ENCODE results near the gene KDM5B. TPM values are rescaled to one million over a fixed set of nuclear protein-coding genes. Genes with fewer than 3 reads are reported as not detected.

Gene KDM5B
- total and polyA plus RNA-seq, 8 donors: 7.3 to 47.0 (median 22.9) TPM

DNA sequence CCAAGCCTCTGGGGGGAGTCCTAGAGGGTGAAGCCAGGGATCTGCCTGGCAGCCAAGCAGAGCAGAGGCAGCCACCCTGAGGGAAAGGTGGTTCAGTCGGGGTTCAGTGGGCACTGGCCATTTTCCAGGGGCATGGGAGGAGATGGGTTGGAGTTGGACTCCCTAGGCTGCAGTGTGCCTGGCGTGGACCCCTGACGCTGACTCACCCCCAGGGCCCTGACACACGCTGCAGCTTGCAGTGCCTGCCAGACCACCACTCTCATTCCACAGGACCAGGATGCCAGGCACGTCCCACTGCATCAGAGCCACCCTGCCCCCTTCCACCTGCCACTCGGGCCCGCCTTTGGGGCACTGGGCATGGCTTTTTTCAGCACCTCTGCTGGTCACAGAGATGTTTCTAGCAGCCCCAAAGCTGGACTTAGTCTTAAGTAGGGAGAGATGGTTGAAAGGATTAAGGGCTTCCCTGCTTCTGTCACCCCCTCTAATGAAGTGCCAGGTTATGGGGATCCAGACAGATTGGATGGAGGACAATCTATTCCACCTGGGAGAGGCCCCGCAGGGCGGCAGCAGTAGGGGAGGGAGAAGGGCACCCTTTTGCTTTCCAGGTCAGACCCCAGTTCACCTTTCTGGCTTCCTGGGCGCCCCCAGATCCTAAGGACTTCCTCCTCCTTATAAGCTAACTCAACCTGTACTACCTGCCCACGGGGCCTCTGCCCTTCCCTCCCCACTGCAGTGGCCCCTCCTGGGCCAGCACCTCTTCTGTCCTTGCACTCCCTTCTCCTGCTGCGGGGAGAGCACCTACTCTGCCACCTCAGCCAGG lies 99.6 kb downstream of the KDM5B start:
- intact Hi-C loops (cut with DNase I): no loop called here
- no peaks in the 10 kb centered on the region for H3K9me3 ChIP-seq
- peaks cover 0 to 15% (median 2%) of the 10 kb centered on the region in 4 donors for H3K27me3 ChIP-seq
- ATAC-seq: no peak
- H3K27ac ChIP-seq: no peak overlapping the region
- peaks cover 0 to 12% (median 5%) of the 10 kb centered on the region in 3 donors for H3K4me1 ChIP-seq
- DNase-seq: no peak
- TF ChIP-seq, protein P1, sequence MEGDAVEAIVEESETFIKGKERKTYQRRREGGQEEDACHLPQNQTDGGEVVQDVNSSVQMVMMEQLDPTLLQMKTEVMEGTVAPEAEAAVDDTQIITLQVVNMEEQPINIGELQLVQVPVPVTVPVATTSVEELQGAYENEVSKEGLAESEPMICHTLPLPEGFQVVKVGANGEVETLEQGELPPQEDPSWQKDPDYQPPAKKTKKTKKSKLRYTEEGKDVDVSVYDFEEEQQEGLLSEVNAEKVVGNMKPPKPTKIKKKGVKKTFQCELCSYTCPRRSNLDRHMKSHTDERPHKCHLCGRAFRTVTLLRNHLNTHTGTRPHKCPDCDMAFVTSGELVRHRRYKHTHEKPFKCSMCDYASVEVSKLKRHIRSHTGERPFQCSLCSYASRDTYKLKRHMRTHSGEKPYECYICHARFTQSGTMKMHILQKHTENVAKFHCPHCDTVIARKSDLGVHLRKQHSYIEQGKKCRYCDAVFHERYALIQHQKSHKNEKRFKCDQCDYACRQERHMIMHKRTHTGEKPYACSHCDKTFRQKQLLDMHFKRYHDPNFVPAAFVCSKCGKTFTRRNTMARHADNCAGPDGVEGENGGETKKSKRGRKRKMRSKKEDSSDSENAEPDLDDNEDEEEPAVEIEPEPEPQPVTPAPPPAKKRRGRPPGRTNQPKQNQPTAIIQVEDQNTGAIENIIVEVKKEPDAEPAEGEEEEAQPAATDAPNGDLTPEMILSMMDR (IDR thresholded peaks at IDR 0.05): no peak
- no peak overlapping the region for H3K4me3 ChIP-seq
- 58 to 61% methylated on average over 12 of the region's 12 CpGs for WGBS, 2 donors
- H3K36me3 ChIP-seq: no peaks in the 10 kb centered on the region
- FAIRE-seq: no peak

DNA sequence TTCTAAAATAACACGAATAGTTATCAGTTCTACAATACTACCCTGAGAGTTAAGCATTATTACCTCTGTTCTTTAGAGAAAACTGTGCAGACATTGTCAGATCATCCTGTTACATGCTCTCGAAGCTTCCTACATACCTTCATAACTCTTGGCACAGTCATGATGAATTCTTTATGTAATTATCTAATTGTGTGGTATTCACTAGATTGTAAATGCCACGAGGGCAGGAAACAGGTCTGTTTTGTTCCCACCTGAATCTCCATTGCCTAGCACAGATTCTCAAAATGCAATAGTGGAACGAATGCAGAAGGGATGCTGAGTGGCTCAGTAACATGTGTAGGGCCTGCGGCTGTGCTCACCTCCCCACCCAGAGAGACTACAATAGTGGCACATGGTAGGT lies 101.4 kb downstream of the KDM5B start:
- H3K36me3 ChIP-seq: no peaks in the 10 kb centered on the region
- FAIRE-seq (no peak), ATAC-seq (no peak), DNase-seq (no peak)
- peaks cover 0 to 12% (median 5%) of the 10 kb centered on the region in 3 donors for H3K4me1 ChIP-seq
- no peak overlapping the region for H3K27ac ChIP-seq
- 62 to 69% methylated on average over 5 of the region's 5 CpGs for WGBS, 2 donors
- no peak overlapping the region for H3K4me3 ChIP-seq
- TF ChIP-seq, protein P1 (IDR thresholded peaks at IDR 0.05): no peak
- peaks cover 0 to 15% (median 2%) of the 10 kb centered on the region in 4 donors for H3K27me3 ChIP-seq
- H3K9me3 ChIP-seq: no peaks in the 10 kb centered on the region
- intact Hi-C loops (cut with DNase I): no loop called here

DNA sequence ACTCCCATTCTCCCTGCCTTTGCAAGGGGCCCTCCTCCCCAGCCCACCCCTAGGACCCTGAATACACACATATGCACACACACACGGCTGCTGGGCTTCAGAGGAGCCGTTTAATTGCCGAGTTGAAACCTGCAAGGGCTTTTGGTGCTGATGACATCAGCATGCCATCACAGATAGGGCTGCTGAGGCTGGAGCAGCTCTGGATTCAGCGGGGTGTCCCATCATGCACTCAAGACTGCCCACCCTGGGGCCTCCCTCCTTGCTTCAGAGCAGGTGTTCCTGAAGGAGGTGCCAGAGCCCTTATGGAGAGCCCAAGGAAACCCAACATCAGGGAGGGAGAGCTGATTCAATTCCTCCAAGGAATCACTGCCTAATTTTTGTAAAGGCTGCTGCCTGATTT lies 103.6 kb downstream of the KDM5B start:
- peaks cover 0 to 14% (median 2%) of the 10 kb centered on the region in 4 donors for H3K27me3 ChIP-seq
- WGBS, 2 donors: 46 to 50% methylated on average over 4 of the region's 4 CpGs
- intact Hi-C loops (cut with DNase I): no loop called here
- H3K4me1 ChIP-seq: peaks cover 0 to 3% (median 0%) of the 10 kb centered on the region in 3 donors
- H3K36me3 ChIP-seq: no peaks in the 10 kb centered on the region
- no peak for FAIRE-seq
- no peak overlapping the region for H3K4me3 ChIP-seq
- ATAC-seq: no peak
- TF ChIP-seq, protein P1 (IDR thresholded peaks at IDR 0.05): no peak
- no peak overlapping the region for H3K27ac ChIP-seq
- no peaks in the 10 kb centered on the region for H3K9me3 ChIP-seq
- DNase-seq: no peak

DNA sequence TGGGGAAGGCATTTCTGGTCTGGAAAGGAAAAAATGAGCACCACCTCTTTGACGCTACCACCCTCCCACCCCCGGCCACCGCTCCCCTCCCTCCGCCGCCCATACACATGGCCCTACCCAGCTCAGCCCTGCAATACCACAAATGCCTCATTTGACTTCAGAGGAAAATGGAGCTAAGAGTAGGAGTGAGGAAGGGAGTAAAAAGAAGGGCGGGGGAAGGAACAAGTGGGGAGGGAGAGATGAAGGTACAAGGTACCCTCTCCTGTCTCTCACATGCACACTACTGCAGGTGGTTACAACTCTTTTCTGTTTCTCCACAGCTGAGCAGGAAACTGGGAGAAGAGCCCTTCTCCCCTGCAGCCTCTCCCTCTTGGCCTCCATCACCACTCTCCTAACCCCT lies 105.0 kb downstream of the KDM5B start:
- H3K9me3 ChIP-seq: no peaks in the 10 kb centered on the region
- H3K27me3 ChIP-seq: peaks cover 0 to under 1% (median 0%) of the 10 kb centered on the region in 4 donors
- H3K4me1 ChIP-seq: no peaks in the 10 kb centered on the region
- intact Hi-C loops (cut with DNase I): no loop called here
- DNase-seq (no peak), ATAC-seq (no peak), FAIRE-seq (no peak)
- H3K36me3 ChIP-seq: no peaks in the 10 kb centered on the region
- no peak overlapping the region for H3K27ac ChIP-seq
- TF ChIP-seq, protein P1 (IDR thresholded peaks at IDR 0.05): no peak
- H3K4me3 ChIP-seq: no peak overlapping the region
- 65 to 66% methylated on average over 6 of the region's 6 CpGs for WGBS, 2 donors

DNA sequence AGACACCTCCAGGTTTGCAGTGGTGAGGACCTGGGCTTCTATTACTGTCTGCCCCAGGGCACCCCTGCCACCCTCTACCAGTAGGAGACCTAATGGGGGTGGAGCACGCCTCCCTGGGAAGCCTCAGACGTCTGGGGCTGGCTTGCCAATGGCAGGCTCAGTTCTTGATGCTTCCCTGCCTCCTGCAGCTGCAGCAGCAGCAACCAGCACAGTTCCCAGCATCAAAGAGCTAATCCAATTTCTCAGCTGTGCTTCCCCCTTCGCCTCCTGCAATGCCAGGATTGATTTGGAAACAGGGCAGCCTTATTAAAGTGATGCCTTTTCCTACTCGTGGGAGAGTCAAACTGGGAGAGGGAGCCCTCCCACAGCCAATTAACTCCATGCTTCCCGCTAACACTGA lies 106.1 kb downstream of the KDM5B start:
- no peak overlapping the region for H3K27ac ChIP-seq
- no peak for DNase-seq
- ATAC-seq: no peak
- TF ChIP-seq, protein P1 (IDR thresholded peaks at IDR 0.05): no peak
- no peak overlapping the region for H3K4me3 ChIP-seq
- no peaks in the 10 kb centered on the region for H3K4me1 ChIP-seq
- no peaks in the 10 kb centered on the region for H3K36me3 ChIP-seq
- H3K27me3 ChIP-seq: no peaks in the 10 kb centered on the region
- no peaks in the 10 kb centered on the region for H3K9me3 ChIP-seq
- intact Hi-C loops (cut with DNase I): no loop called here
- no peak for FAIRE-seq
- WGBS, 2 donors: 66 to 68% methylated on average over 5 of the region's 5 CpGs

Measured in pancreas (tissue), 10 donors.